ENCODE measurements around the gene TARM1. TPM values are rescaled to one million over a fixed set of nuclear protein-coding genes. Genes with fewer than 3 reads are reported as not detected.

TARM1 gene
- total RNA-seq, 2 donors from 2014 or later, result 1.6 TPM; not detected in 1

GRCh38 chr19:54073829-54074228 is 7.3 kb downstream of the TARM1 start:
- WGBS, result 90% methylated on average over 10 of the region's 10 CpGs
- no peak for DNase-seq (ENCODE audit: low spot score)
- Histone ChIP-seq H3K27ac (no peak overlapping the region), H3K9me3 (no peaks in the 10 kb centered on the region), H3K4me1 (replicated peaks) (no peaks in the 10 kb centered on the region), H3K27me3 (replicated peaks; ENCODE audit: insufficient read depth) (no peaks in the 10 kb centered on the region), H3K4me3 (no peak overlapping the region), H3K36me3 (no peaks in the 10 kb centered on the region)
- intact Hi-C loops (cut with DNase I), result no loop called here
- TF ChIP-seq, protein P1, sequence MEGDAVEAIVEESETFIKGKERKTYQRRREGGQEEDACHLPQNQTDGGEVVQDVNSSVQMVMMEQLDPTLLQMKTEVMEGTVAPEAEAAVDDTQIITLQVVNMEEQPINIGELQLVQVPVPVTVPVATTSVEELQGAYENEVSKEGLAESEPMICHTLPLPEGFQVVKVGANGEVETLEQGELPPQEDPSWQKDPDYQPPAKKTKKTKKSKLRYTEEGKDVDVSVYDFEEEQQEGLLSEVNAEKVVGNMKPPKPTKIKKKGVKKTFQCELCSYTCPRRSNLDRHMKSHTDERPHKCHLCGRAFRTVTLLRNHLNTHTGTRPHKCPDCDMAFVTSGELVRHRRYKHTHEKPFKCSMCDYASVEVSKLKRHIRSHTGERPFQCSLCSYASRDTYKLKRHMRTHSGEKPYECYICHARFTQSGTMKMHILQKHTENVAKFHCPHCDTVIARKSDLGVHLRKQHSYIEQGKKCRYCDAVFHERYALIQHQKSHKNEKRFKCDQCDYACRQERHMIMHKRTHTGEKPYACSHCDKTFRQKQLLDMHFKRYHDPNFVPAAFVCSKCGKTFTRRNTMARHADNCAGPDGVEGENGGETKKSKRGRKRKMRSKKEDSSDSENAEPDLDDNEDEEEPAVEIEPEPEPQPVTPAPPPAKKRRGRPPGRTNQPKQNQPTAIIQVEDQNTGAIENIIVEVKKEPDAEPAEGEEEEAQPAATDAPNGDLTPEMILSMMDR (IDR thresholded peaks at IDR 0.05), result no peak
- TF ChIP-seq POLR2AphosphoS5 (IDR thresholded peaks at IDR 0.05) (no peak), POLR2A (IDR thresholded peaks at IDR 0.05) (no peak)

DNA sequence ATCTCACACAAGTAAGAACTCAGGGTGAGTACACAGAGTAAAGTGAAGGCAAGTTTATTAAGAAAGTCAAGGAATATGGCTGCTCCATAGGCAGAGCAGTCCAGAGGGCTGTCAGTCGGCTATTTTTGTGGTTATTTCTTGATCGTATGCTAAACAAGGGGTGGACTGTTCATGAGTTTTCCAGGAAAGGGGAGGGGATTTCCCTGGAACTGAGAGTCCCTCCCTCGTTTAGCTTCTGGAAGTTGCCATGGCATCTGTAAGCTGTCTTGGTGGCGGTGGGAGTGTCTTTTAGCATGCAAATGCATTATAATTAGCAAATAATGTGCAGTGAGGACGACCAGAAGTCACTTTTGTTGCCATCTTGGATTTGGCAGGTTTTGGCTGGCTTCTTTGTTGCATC is 11.7 kb downstream of the TARM1 start:
- H3K27me3 ChIP-seq (replicated peaks; ENCODE audit: insufficient read depth), result no peaks in the 10 kb centered on the region
- no peak overlapping the region for H3K27ac ChIP-seq
- WGBS, result 61% methylated on average over 5 of the region's 5 CpGs
- no peak for DNase-seq (ENCODE audit: low spot score)
- intact Hi-C loops (cut with DNase I), result no loop called here
- H3K4me1 ChIP-seq (replicated peaks), result no peaks in the 10 kb centered on the region
- H3K9me3 ChIP-seq, result no peaks in the 10 kb centered on the region
- TF ChIP-seq, protein P1 (IDR thresholded peaks at IDR 0.05), result no peak
- TF ChIP-seq POLR2A (IDR thresholded peaks at IDR 0.05), result no peak
- no peak for TF ChIP-seq POLR2AphosphoS5 (IDR thresholded peaks at IDR 0.05)
- H3K36me3 ChIP-seq, result no peaks in the 10 kb centered on the region
- no peak overlapping the region for H3K4me3 ChIP-seq

- H3K27ac ChIP-seq, result no peak within 1 kb of the TSS
- 71% methylated on average over 34 of the region's 34 CpGs for WGBS
- no peak within 1 kb of the TSS for H3K4me3 ChIP-seq
- intact Hi-C loops (cut with DNase I), result no loop called here
- H3K27me3 ChIP-seq (replicated peaks; ENCODE audit: insufficient read depth), result no peaks in the 10 kb centered on the region
- H3K4me1 ChIP-seq (replicated peaks), result no peaks in the 10 kb centered on the region
- TF ChIP-seq POLR2AphosphoS5 (IDR thresholded peaks at IDR 0.05) (no peak), POLR2A (IDR thresholded peaks at IDR 0.05) (no peak)
- TF ChIP-seq, protein P1 (IDR thresholded peaks at IDR 0.05), result no peak
- H3K36me3 ChIP-seq, result no peaks in the 10 kb centered on the region
- no peaks in the 10 kb centered on the region for H3K9me3 ChIP-seq
- no peak for DNase-seq (ENCODE audit: low spot score)
Measured at GRCh38 chr19:54063350-54064116, 17.6 kb downstream of the TARM1 start, which contains the start of gene VSTM1. Gene VSTM1, minus strand, starts transcription at chr19:54063897. Its CDS starts 120 bp downstream, at chr19:54063777.

- H3K9me3 ChIP-seq, result no peaks in the 10 kb centered on the region
- no peak for DNase-seq (ENCODE audit: low spot score)
- H3K4me3 ChIP-seq, result no peak overlapping the region
- WGBS, result 77% methylated on average over 9 of the region's 9 CpGs
- no peaks in the 10 kb centered on the region for H3K27me3 ChIP-seq (replicated peaks; ENCODE audit: insufficient read depth)
- intact Hi-C loops (cut with DNase I), result no loop called here
- TF ChIP-seq POLR2AphosphoS5 (IDR thresholded peaks at IDR 0.05), result no peak
- TF ChIP-seq, protein P1 (IDR thresholded peaks at IDR 0.05), result no peak
- TF ChIP-seq POLR2A (IDR thresholded peaks at IDR 0.05), result no peak
- H3K27ac ChIP-seq, result no peak overlapping the region
- H3K4me1 ChIP-seq (replicated peaks), result no peaks in the 10 kb centered on the region
- no peaks in the 10 kb centered on the region for H3K36me3 ChIP-seq
Measured at GRCh38 chr19:54062643-54063042, 18.5 kb downstream of the TARM1 start.

DNA sequence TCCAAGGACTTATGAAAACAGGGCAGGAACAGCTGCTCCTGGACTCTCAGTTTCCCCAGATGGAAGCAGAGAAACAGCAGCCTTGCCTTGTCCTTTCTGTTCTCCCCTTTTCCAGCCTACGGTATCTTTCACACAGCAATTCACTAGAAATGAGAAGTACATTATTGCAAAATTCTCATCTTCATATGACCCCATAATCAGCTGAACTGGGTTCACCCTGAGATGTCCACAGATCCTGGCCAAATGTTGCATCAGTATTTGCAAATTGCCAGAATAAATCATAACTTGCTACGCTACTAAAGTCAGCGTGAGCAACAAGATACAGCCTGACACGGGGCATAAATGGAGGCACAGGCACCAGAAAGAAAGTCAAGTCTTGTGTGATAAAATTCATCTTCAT is 33.5 kb downstream of the TARM1 start:
- 91% methylated on average over 4 of the region's 4 CpGs for WGBS
- no peaks in the 10 kb centered on the region for H3K36me3 ChIP-seq
- no peak overlapping the region for H3K4me3 ChIP-seq
- H3K27ac ChIP-seq, result no peak overlapping the region
- no peaks in the 10 kb centered on the region for H3K9me3 ChIP-seq
- no peak for DNase-seq (ENCODE audit: low spot score)
- TF ChIP-seq, protein P1 (IDR thresholded peaks at IDR 0.05), result no peak
- TF ChIP-seq POLR2AphosphoS5 (IDR thresholded peaks at IDR 0.05) (no peak), POLR2A (IDR thresholded peaks at IDR 0.05) (no peak)
- no peaks in the 10 kb centered on the region for H3K4me1 ChIP-seq (replicated peaks)
- H3K27me3 ChIP-seq (replicated peaks; ENCODE audit: insufficient read depth), result no peaks in the 10 kb centered on the region
- intact Hi-C loops (cut with DNase I), result no loop called here

All from prostate gland (tissue), 2 donors.